K562 (cell line): Measurements from ENCODE around the gene CRYBG1. TPM values are rescaled to one million over a fixed set of nuclear protein-coding genes. Genes with fewer than 3 reads are reported as not detected.

Experiments used
- ARID2 ChIP-seq: fragments of 450-650 bp; IDR thresholded peaks from 2 replicates; pipeline ENCODE4 v1.6.1; 2017; ENCODE audit warnings: antibody characterized with exemption, mild to moderate bottlenecking
- ATF7 ChIP-seq: fragments of 450-650 bp; IDR thresholded peaks from 2 replicates; pipeline ENCODE4 v1.7.1; 2014; ENCODE audit warnings: mild to moderate bottlenecking, moderate library complexity
- CREB1 ChIP-seq, 2 experiments: sonication (generic) in 1 of 2; formaldehyde crosslinking in 1 of 2; IDR thresholded peaks; 2 replicates each; pipeline versions ENCODE4 v1.6.1 to v1.8.0; 2012 to 2022; ENCODE audit warnings: inconsistent platforms in 1 of 2, mild to moderate bottlenecking in 1 of 2, missing genetic modification reagents in 1 of 2, moderate library complexity in 1 of 2
- E2F6 ChIP-seq, 2 experiments: IDR thresholded peaks; 2 replicates each; pipeline ENCODE4 v1.6.1; 2011; ENCODE audit warnings: borderline replicate concordance in 1 of 2, control low read depth in 1 of 2, low read depth in 1 of 2, low read length in 1 of 2, mild to moderate bottlenecking in 1 of 2, mixed read lengths in 1 of 2, moderate library complexity in 1 of 2; ENCODE audit not compliant: insufficient read depth in 1 of 2, insufficient read length in 1 of 2, poor library complexity in 1 of 2, severe bottlenecking in 1 of 2; ENCODE audit errors: extremely low read depth in 1 of 2
- GABPA ChIP-seq: fragments of 200-800 bp; sonication (Bioruptor generic); conservative IDR thresholded peaks from 2 replicates; pipeline ENCODE4 v1.6.1; 2016; ENCODE audit warnings: low read depth, missing genetic modification characterization, missing compliant biosample characterization
- HMG20A ChIP-seq: fragments of 450-650 bp; formaldehyde crosslinking; conservative IDR thresholded peaks from 2 replicates; pipeline ENCODE4 v1.4.0; 2020; ENCODE audit warnings: mild to moderate bottlenecking, mixed read lengths
- IRF9 ChIP-seq: fragments of 450-650 bp; IDR thresholded peaks from 2 replicates; pipeline ENCODE4 v1.6.1; 2016; ENCODE audit warnings: missing biosample characterization, missing genetic modification characterization
- MYC ChIP-seq, 2 experiments: fragments of 250-450 bp in 1 of 2; sonication (Bioruptor Pico) in 1 of 2; IDR thresholded peaks; 2 replicates each; pipeline versions ENCODE4 v1.5.1 to v1.6.1; 2012 to 2021; ENCODE audit warnings: low read depth in 2 of 2, borderline replicate concordance in 1 of 2, improper control_type of control experiment in 1 of 2, low read length in 1 of 2, mild to moderate bottlenecking in 1 of 2, moderate library complexity in 1 of 2
- PKNOX1 ChIP-seq: fragments of 450-650 bp; IDR thresholded peaks from 2 replicates; pipeline ENCODE4 v1.6.1; 2016
- PRDM10 ChIP-seq: fragments of 450-650 bp; IDR thresholded peaks from 2 replicates; pipeline ENCODE4 v1.6.1; 2018; ENCODE audit not compliant: partially characterized antibody
- SREBF2 ChIP-seq: sonication (generic); formaldehyde crosslinking; IDR thresholded peaks from 2 replicates; pipeline ENCODE4 v1.4.0; 2020; ENCODE audit warnings: mild to moderate bottlenecking, missing genetic modification reagents
- TARDBP ChIP-seq: fragments of 450-650 bp; IDR thresholded peaks from 2 replicates; pipeline ENCODE4 v1.6.1; 2016
- TBL1XR1 ChIP-seq, 2 experiments: IDR thresholded peaks; 2 replicates each; pipeline ENCODE4 v1.6.1; 2012; ENCODE audit warnings: improper control_type of control experiment in 2 of 2, low read length in 2 of 2, mild to moderate bottlenecking in 1 of 2
- ZBTB2 ChIP-seq: fragments of 450-650 bp; IDR thresholded peaks from 2 replicates; pipeline ENCODE4 v1.6.1; 2016; ENCODE audit warnings: antibody characterized with exemption
- ZNF444 ChIP-seq: fragments of 250-450 bp; sonication (Bioruptor Pico); IDR thresholded peaks from 2 replicates; pipeline ENCODE4 v1.4.0; 2020; ENCODE audit warnings: mild to moderate bottlenecking, moderate library complexity
- ZNF699 ChIP-seq: fragments of 250-450 bp; sonication (Bioruptor Pico); IDR thresholded peaks from 2 replicates; pipeline ENCODE4 v1.8.0; 2021; ENCODE audit warnings: mild to moderate bottlenecking, moderate library complexity; ENCODE audit not compliant: insufficient replicate concordance
- ZNF778 ChIP-seq: fragments of 450-650 bp; formaldehyde crosslinking; IDR thresholded peaks from 2 replicates; pipeline ENCODE4 v1.4.0; 2020; ENCODE audit warnings: mild to moderate bottlenecking, moderate library complexity
- polyA plus RNA-seq, 8 experiments: library from polyadenylated mRNA; depleted of rRNA in 4 of 8; stranded (reverse) in 5 of 8; unstranded in 3 of 8; fragments of >200 nt; fragmentation: Nextera tagmentation in 2 of 8; fragmentation: Illumina TruSeq in 1 of 8; extraction: Ambion mirVana in 2 of 8; extraction: Trizol in 1 of 8; gene quantifications; 2 replicates each; pipeline versions ENCODE4 v1.2.1 to v1.2.3, GENCODE V29; 2011 to 2014; ENCODE audit warnings: inconsistent platforms in 1 of 8, missing spikeins in 1 of 8
- total RNA-seq, 7 experiments: library from RNA; depleted of rRNA in 6 of 7; stranded (reverse); fragments of >200 nt in 6 of 7; fragmentation: Illumina TruSeq in 2 of 7; extraction: Trizol in 2 of 7; gene quantifications; 2 replicates each; pipeline versions ENCODE4 v1.2.1 to v1.2.3, GENCODE V29; 2011 to 2021; ENCODE audit warnings: low replicate concordance in 1 of 7

CRYBG1 gene
- total and polyA plus RNA-seq, 9 of the 15 experiments (the other 6 are each of a cell fraction or from before 2014, with no cell fraction given) = 0.07 to 0.47 (median 0.11) TPM

- TF ChIP-seq PRDM10 (peak; percentile 78), ZNF778 (CRISPR knock-in tag) (no peak), SREBF2 (CRISPR knock-in tag) (0 out of 2 replicates have a peak, but pooled peaks have one; percentile 61), ATF7 (peak; percentile 99), TBL1XR1 (IDR thresholded peaks at IDR 0.05; ENCODE audit: low read length in 2 of 2) (peak in 1 of 2 experiments; percentile 85; a peak in 2 of 4 replicates), E2F6 (IDR thresholded peaks at IDR 0.05; ENCODE audit: borderline replicate concordance in 1 of 2, extremely low read depth in 1 of 2, insufficient read depth in 1 of 2, insufficient read length in 1 of 2, low read depth in 1 of 2, low read length in 1 of 2, poor library complexity in 1 of 2, severe bottlenecking in 1 of 2) (peak; percentile 60 to 81), TARDBP (peak; percentile 87; the same call in 1 of the 2 replicates), MYC (IDR thresholded peaks at IDR 0.05; ENCODE audit: low read depth, low read length) (peak; percentile 96), MYC (CRISPR knock-in tag; IDR thresholded peaks at IDR 0.05; ENCODE audit: borderline replicate concordance, low read depth) (no peak; the same call in 1 of the 2 replicates), ZNF699 (CRISPR knock-in tag) (no peak), IRF9 (tag) (no peak), ZBTB2 (peak; percentile 89), GABPA (tag) (peak; percentile 95), CREB1 (IDR thresholded peaks at IDR 0.05) (peak; percentile 98), CREB1 (CRISPR knock-in tag; IDR thresholded peaks at IDR 0.05) (peak; percentile 99), PKNOX1 (peak; percentile 26; the same call in 1 of the 2 replicates), ARID2 (0 out of 2 replicates have a peak, but pooled peaks have one; percentile 31), HMG20A (CRISPR knock-in tag) (no peak), ZNF444 (CRISPR knock-in tag) (no peak)
Measured at GRCh38 chr6:106325336-106326178, 35.0 kb upstream of the CRYBG1 start, which contains the start of gene ATG5 (continued).
